ENCODE measurements around the gene UST.

DNA sequence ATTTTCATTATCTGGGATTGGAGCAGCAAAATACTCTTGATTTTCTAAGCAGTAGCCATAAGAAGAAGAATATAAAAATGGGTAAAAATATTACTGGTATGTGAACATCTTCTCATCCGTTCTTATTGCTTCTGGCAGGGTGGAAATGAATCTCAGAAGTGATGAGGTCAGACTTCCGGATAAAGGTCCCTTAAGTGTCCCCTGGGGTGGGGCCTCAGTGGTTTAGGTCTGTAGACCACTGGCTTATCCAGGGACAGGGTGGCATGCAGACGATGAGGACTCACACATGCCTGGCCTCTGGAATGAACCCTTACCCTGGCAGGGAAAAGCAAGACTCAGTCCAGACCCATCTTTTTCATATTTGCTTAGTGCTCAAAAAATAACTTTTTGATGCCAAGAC lies 143.3 kb downstream of the UST start:
- TF ChIP-seq TAF1 (IDR thresholded peaks at IDR 0.05; ENCODE audit: low read depth, low read length) = no peak
- TF ChIP-seq POLR2AphosphoS5 (IDR thresholded peaks at IDR 0.05; ENCODE audit: low read depth, low read length) = no peak
- TF ChIP-seq POLR2A (IDR thresholded peaks at IDR 0.05; ENCODE audit: low read depth, low read length) = no peak

Measured in GM12891 (cell line).